ENCODE results near the gene PDE6B.
"Not testable (repeated sequence)": the region's sequence is repeated elsewhere in the genome, so short reads cannot be mapped to it uniquely, and the experiment has no call there.

Gene PDE6B

GRCh38 chr4:637536-638280 lies 12.3 kb downstream of the PDE6B start:
- DNase-seq = no peak

- not testable (repeated sequence) for DNase-seq
These were observed 17.0 kb downstream of the PDE6B start for GRCh38 chr4:642366-642765.

GRCh38 chr4:646460-646859 lies 21.1 kb downstream of the PDE6B start:
- DNase-seq = peak; percentile 15

- DNase-seq = no peak
These were observed 22.1 kb downstream of the PDE6B start for GRCh38 chr4:647481-647880.

- DNase-seq = no peak
These were observed 23.4 kb downstream of the PDE6B start for GRCh38 chr4:648579-649292.

DNA sequence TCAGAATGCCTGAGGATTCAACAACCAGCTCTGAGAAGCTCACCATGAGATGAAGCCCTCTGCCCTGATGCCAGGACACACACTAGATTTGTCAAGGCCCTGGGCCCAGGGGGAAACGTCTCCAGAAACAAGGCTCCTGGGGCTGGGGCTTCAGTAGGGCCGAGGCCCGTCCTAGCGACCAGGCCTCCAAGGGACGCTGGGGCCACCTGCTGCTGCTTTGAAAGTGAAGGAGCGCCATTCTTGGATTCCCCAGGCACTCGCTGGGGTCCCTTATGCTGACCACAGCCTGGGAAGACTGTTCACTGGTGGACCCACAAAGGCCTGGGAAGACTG lies 23.9 kb downstream of the PDE6B start:
- no peak for DNase-seq

DNA sequence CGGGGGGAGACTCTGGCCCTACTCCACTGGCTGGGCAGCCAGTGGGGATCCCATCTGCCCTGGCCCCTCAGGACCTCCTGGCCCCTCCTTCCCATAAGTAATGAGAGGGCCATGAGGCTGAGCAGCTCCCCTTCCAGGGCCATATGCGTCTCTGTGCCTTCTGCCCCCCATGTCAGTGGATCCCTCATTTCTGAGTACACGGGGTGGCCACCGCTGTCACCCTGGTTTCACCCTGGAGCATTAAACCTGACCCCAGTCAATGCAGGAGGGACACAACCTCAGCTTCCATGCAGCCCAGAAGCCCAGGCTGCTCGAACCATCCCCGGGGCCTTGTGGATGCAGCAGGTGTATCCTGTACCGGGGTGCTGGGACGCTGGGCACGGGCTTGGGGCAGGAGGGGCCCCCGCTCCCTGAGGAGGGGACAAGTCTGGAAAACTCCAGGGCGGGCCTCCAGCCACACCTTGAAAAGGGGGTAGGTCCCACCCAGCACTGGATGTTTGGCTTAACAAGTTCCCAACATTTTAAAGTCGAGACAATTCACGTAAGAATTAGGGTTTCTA lies 24.5 kb downstream of the PDE6B start:
- no peak for DNase-seq

GRCh38 chr4:650461-650860 lies 25.1 kb downstream of the PDE6B start:
- no peak for DNase-seq

DNA sequence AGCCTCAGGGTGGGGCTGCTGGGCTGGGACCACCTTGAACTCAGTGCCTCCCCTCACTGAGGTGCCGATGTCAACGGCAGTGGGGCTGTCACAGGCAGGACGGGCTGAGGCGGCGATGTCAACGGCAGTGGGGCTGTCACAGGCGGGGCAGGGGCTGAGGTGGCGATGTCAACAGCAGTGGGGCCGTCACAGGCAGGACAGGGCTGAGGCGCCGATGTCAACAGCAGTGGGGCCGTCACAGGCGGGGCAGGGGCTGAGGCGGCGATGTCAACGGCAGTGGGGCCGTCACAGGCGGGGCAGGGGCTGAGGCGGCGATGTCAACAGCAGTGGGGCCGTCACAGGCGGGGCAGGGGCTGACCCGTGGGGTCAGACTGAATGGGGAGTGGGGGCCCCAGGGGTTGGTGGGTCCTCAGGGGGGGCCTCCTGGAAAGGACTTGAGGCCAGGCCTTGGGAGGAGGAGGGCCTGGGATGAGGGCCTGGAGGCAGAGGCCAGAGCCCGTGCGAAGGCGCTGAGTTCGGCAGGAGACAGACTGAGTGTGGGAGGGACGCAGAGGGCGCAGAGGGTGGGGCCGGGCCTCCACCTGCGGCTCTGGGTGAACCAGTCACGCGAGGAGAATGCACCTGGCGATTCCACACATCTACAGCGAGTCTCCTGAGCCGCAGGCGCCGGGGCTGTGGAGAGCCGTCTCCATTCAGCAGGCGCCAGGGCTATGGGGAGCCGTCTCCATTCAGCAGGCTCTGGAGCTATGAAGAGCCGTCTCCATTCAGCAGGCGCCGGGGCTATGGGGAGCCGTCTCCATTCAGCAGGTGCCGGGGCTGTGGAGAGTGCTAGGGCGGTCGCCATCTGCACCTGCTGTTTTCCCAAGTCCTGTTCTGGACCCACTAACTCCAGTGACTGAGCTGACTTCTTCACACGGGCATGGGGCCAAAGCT lies 25.8 kb downstream of the PDE6B start:
- no peak for DNase-seq

DNA sequence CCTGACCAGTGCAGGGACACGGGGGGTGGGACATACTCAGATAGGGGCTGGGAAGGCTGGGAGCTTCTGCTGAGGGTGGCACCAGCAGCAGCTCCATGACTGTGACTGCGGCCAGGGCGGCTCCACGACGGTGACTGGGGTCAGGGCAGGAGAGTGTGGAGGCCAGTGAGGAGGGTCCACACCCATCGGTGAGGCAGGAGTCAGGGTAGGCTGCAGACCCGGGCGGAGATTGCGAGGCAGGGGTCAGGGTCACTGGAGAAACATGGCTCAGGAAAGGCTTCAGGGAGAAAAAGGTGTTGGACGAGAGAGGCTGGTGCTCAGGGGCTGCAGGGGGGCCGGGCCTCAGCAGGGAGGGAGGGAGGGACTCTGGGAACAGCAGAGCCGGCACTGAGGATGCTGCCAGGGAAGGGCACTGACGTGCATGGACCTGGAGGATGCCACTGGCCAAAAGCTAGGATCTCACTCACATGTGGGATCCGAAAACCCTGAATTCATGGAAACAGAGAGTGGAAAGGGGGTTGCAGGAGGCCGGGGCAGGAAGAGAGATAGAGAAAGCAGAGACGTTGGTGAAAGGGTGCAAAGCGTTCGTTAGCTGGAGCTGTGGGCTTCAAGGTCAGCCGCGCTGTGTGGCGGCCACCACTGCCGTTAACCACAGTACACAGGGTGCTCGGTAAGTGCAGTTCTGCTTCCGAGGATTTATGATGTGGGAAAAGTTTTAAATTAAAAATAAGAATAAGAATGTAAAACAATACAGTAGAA lies 26.7 kb downstream of the PDE6B start:
- no peak for DNase-seq

- no peak for DNase-seq
These were observed 27.9 kb downstream of the PDE6B start for GRCh38 chr4:653080-653821.

GRCh38 chr4:653831-654502 lies 28.6 kb downstream of the PDE6B start:
- DNase-seq = no peak

- no peak for DNase-seq
These were observed 29.1 kb downstream of the PDE6B start for GRCh38 chr4:654503-654845.

- no peak for DNase-seq
These were observed 29.6 kb downstream of the PDE6B start for GRCh38 chr4:654871-655463.

GRCh38 chr4:655464-656151 lies 30.2 kb downstream of the PDE6B start:
- no peak for DNase-seq

DNA sequence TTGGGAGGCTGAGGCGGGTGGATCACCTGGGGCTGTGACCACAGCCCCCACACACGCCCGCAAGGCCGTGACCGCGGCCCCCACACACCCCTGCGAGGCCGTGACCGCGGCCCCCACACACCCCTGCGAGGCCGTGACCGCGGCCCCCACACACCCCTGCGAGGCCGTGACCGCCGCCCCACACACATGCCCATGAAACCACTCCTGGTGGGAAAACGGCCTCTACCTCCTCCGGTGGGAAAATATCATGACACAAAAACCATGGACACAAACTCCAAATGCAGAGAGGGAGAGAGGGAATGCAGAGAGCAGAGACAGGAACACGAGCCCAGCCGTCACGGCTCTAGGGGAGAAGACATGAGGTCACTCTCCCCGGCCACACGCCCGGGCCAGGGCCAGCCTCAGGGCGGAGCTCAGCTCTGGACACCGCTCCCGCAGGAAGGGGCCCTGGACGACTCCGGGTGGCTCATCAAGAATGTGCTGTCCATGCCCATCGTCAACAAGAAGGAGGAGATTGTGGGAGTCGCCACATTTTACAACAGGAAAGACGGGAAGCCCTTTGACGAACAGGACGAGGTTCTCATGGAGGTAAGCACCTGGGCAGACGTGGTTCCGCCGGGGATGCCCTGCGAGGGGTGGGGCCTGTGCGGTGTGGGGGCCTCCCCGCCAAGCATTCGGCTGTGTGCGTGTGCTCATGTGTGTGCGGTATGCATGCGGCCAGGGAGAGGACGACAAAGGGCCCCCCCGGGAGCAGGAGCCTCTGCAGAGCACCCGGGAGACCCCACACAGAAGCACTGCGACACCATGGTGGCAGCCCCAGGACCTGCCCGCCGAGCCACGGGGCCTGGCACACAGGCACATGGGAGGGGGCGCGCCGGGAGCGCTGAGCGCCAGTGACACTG lies 31.3 kb downstream of the PDE6B start:
- DNase-seq = no peak

DNA sequence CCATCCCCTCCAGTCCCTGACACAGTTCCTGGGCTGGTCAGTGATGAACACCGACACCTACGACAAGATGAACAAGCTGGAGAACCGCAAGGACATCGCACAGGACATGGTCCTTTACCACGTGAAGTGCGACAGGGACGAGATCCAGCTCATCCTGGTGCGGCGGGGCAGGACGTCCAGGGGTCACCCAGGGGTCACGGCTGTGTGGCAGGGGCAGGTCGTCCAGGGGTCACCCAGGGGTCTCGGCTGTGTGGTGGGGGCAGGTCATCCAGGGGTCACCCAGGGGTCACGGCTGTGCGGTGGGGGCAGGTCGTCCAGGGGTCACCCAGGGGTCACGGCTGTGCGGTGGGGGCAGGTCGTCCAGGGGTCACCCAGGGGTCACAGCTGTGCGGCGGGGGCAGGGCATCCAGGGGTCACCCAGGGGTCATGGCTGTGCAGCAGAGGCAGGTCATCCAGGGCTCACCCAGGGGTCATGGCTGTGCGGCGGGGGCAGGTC lies 32.0 kb downstream of the PDE6B start:
- DNase-seq = no peak

GRCh38 chr4:657834-658667 lies 32.7 kb downstream of the PDE6B start:
- no peak for DNase-seq

Data from stimulated activated CD4-positive, alpha-beta T cell treated with anti-CD3 and anti-CD28 coated beads, Interleukin-12 subunit alpha, Interleukin-12 subunit beta, amount 100 ng/mL, for 4 hours (primary cell).